Measurements from ENCODE around the gene PLEKHG2. TPM values are rescaled to one million over a fixed set of nuclear protein-coding genes. Genes with fewer than 3 reads are reported as not detected.

PLEKHG2 gene
- total RNA-seq, 2 experiments from 2014 or later, result 30.4 to 65.9 TPM

DNA sequence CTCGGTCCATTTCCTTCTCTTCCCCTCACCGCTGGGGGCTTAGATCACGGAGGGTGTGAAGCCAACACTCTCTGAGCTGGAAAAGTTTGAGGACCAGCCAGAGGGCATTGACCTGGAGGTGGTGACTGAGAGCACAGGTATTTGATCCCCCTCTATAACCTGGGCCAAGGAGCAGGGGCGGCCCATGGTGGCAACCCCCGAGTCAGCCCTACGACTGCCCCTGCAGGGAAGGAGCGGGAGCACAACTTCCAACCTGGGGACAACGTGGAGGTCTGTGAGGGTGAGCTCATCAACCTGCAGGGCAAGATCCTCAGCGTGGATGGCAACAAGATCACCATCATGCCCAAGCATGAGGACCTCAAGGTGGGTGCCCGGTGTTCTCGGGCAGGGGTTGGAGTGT, 56.6 kb downstream of the PLEKHG2 start:
- Histone ChIP-seq H3K27ac (ENCODE audit: low read depth, low read length, poor library complexity, severe bottlenecking) (no peak overlapping the region), H4K20me1 (ENCODE audit: insufficient read depth, low read length) (no peaks in the 10 kb centered on the region)
- CTCF ChIA-PET (ENCODE audit: unreplicated experiment), result no interaction called here

DNA sequence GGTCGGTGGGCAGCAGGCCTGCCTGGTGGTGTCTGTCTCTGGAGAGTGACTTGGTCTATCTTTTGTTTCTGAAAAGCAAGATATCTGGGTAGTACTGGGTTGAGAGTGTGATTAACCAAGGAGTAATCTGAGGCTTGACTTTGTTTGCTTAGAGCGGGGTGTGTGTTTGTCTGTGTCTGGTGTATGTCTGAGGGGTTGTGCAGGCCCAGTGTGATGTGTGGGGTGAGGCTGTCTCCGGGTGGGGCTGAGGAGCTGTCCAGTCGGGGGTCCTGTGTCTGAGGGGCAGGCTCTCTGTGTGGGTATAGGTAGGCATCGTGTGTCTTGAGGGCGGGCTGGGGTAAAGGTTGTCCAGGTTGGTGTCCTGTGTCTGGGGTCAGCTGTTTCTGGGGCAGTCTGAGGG, 57.1 kb downstream of the PLEKHG2 start:
- no peak for DNase-seq (ENCODE audit: low spot score)
- Histone ChIP-seq H3K9me3 (ENCODE audit: low read length) (no peaks in the 10 kb centered on the region), H3K4me3 (ENCODE audit: low read depth, low read length, poor library complexity, severe bottlenecking) (no peak overlapping the region), H3K4me1 (ENCODE audit: insufficient read depth, low read length, poor library complexity, severe bottlenecking) (no peaks in the 10 kb centered on the region), H3K9me2 (ENCODE audit: insufficient read depth, low read length) (no peaks in the 10 kb centered on the region), H3K79me2 (ENCODE audit: insufficient read depth, low read depth, low read length) (no peaks in the 10 kb centered on the region), H3K4me2 (ENCODE audit: low read length) (no peak overlapping the region), H3K36me3 (ENCODE audit: insufficient read depth, low read length) (peaks cover 97% of the 10 kb centered on the region), H3K27ac (ENCODE audit: low read depth, low read length, poor library complexity, severe bottlenecking) (no peak overlapping the region), H4K20me1 (ENCODE audit: insufficient read depth, low read length) (no peaks in the 10 kb centered on the region), H2AFZ (ENCODE audit: low read length) (no peak overlapping the region)
- ChIA-PET POLR2A (no interaction called here), CTCF (ENCODE audit: unreplicated experiment) (no interaction called here)
- intact Hi-C loops (cut with micrococcal nuclease; ENCODE audit: unreplicated experiment), result no loop called here
- TF ChIP-seq EZH2phosphoT487 (IDR thresholded peaks at IDR 0.05; ENCODE audit: borderline replicate concordance, low read depth, low read length), result no peak
- BruUV-seq (replicated peaks), result no TSS peak

More for the DNA sequence above, 56.6 kb downstream of the PLEKHG2 start:
- no peaks in the 10 kb centered on the region for H3K79me2 ChIP-seq (ENCODE audit: insufficient read depth, low read depth, low read length)
- H3K36me3 ChIP-seq (ENCODE audit: insufficient read depth, low read length), result peaks cover 96% of the 10 kb centered on the region
- H2AFZ ChIP-seq (ENCODE audit: low read length), result no peak overlapping the region
- intact Hi-C loops (cut with micrococcal nuclease; ENCODE audit: unreplicated experiment), result no loop called here
- no TSS peak for BruUV-seq (replicated peaks)
- POLR2A ChIA-PET, result no interaction called here
- no peaks in the 10 kb centered on the region for H3K4me1 ChIP-seq (ENCODE audit: insufficient read depth, low read length, poor library complexity, severe bottlenecking)
- no peak for DNase-seq (ENCODE audit: low spot score)
- H3K9me2 ChIP-seq (ENCODE audit: insufficient read depth, low read length), result no peaks in the 10 kb centered on the region
- H3K4me2 ChIP-seq (ENCODE audit: low read length), result no peak overlapping the region
- no peaks in the 10 kb centered on the region for H3K9me3 ChIP-seq (ENCODE audit: low read length)
- H3K4me3 ChIP-seq (ENCODE audit: low read depth, low read length, poor library complexity, severe bottlenecking), result no peak overlapping the region
- no peak for TF ChIP-seq EZH2phosphoT487 (IDR thresholded peaks at IDR 0.05; ENCODE audit: borderline replicate concordance, low read depth, low read length)
- TF ChIP-seq, protein P1, sequence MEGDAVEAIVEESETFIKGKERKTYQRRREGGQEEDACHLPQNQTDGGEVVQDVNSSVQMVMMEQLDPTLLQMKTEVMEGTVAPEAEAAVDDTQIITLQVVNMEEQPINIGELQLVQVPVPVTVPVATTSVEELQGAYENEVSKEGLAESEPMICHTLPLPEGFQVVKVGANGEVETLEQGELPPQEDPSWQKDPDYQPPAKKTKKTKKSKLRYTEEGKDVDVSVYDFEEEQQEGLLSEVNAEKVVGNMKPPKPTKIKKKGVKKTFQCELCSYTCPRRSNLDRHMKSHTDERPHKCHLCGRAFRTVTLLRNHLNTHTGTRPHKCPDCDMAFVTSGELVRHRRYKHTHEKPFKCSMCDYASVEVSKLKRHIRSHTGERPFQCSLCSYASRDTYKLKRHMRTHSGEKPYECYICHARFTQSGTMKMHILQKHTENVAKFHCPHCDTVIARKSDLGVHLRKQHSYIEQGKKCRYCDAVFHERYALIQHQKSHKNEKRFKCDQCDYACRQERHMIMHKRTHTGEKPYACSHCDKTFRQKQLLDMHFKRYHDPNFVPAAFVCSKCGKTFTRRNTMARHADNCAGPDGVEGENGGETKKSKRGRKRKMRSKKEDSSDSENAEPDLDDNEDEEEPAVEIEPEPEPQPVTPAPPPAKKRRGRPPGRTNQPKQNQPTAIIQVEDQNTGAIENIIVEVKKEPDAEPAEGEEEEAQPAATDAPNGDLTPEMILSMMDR (conservative IDR thresholded peaks at IDR 0.05; ENCODE audit: low read length), result no peak

DNA sequence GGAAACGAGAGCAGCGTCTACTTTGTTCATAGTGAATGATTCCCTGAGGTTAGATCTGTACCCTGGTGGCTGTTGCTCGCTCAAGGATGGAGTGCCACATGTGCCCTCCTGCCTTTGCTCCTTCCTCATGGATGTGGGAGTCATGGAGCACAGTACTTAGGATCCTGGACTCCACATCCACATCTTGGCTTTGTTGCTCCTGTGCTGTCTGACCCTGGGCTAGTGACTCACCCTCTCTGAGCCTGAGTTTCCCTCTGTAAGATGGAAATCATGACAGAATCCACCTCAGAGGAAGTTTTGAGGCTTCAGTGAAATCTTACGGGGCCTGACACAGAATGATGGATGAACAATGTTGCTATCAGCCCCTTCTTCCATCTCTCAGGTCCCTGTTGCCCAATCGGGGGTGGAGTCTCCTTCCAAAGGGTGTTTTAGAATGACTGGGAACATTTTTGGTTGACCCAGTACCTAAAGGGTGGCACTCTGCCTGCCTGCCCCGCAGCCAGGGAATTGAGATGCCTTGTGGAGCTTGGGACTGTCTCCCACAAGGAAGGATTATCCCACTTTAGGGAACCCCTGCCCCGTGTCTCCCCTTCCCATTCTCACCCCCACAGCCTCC, 58.4 kb downstream of the PLEKHG2 start:
- Histone ChIP-seq H2AFZ (ENCODE audit: low read length) (no peak overlapping the region), H3K4me1 (ENCODE audit: insufficient read depth, low read length, poor library complexity, severe bottlenecking) (no peaks in the 10 kb centered on the region), H3K36me3 (ENCODE audit: insufficient read depth, low read length) (peaks cover 97% of the 10 kb centered on the region), H3K27ac (ENCODE audit: low read depth, low read length, poor library complexity, severe bottlenecking) (no peak overlapping the region), H3K4me3 (ENCODE audit: low read depth, low read length, poor library complexity, severe bottlenecking) (no peak overlapping the region), H3K9me2 (ENCODE audit: insufficient read depth, low read length) (no peaks in the 10 kb centered on the region), H4K20me1 (ENCODE audit: insufficient read depth, low read length) (no peaks in the 10 kb centered on the region), H3K4me2 (ENCODE audit: low read length) (no peak overlapping the region), H3K79me2 (ENCODE audit: insufficient read depth, low read depth, low read length) (no peaks in the 10 kb centered on the region), H3K9me3 (ENCODE audit: low read length) (no peaks in the 10 kb centered on the region)
- TF ChIP-seq, protein P1 (conservative IDR thresholded peaks at IDR 0.05; ENCODE audit: low read length), result no peak
- TF ChIP-seq EZH2phosphoT487 (IDR thresholded peaks at IDR 0.05; ENCODE audit: borderline replicate concordance, low read depth, low read length), result no peak
- no TSS peak for BruUV-seq (replicated peaks)
- no peak for DNase-seq (ENCODE audit: low spot score)
- intact Hi-C loops (cut with micrococcal nuclease; ENCODE audit: unreplicated experiment), result no loop called here
- POLR2A ChIA-PET, result no interaction called here
- CTCF ChIA-PET (ENCODE audit: unreplicated experiment), result no interaction called here

All from OCI-LY7 (cell line).